Stomach (tissue), 4 donors: ENCODE measurements around the gene NCKAP5.

Experiments
- CTCF ChIP-seq, 7 experiments: fragments of 450-650 bp in 4 of 7; fragments of 200-600 bp in 3 of 7; sonication (generic) in 3 of 7; IDR thresholded peaks; one replicate each; pipeline ENCODE4 v1.5.1; 2016 to 2019; ENCODE audit warnings: antibody characterized with exemption in 7 of 7, control low read depth in 2 of 7, mild to moderate bottlenecking in 1 of 7
- POLR2A ChIP-seq, 4 donors: fragments of 450-650 bp; IDR thresholded peaks; one replicate each; pipeline ENCODE4 v1.6.1; 2016; ENCODE audit warnings: antibody characterized with exemption in 4 of 4, control low read depth in 2 of 4, mild to moderate bottlenecking in 1 of 4, moderate library complexity in 1 of 4
- POLR2AphosphoS5 ChIP-seq, 3 donors: sonication (generic); formaldehyde crosslinking; IDR thresholded peaks; one replicate each; pipeline ENCODE4 v1.6.1; 2016; ENCODE audit warnings: antibody characterized with exemption in 3 of 3

GRCh38 chr2:132915812-132916549 lies 652.3 kb downstream of the NCKAP5 start:
- TF ChIP-seq POLR2A (IDR thresholded peaks at IDR 0.05) = no peak
- TF ChIP-seq CTCF (IDR thresholded peaks at IDR 0.05) = no peak
- TF ChIP-seq POLR2AphosphoS5 (IDR thresholded peaks at IDR 0.05) = no peak
